Progenitor cell of endocrine pancreas (in vitro differentiated cells): ENCODE measurements around the gene BNC2. TPM values are rescaled to one million over a fixed set of nuclear protein-coding genes. Genes with fewer than 3 reads are reported as not detected.

Source experiments
- DNase-seq: peaks from one replicate; pipeline ENCODE4 v3.0.0; 2021; ENCODE audit warnings: low spot score; ENCODE audit not compliant: unreplicated experiment
- H3K27ac Mint-ChIP-seq: 2 replicates; pipeline ENCODE4 v1.8.0; 2021; ENCODE audit warnings: mild to moderate bottlenecking, moderate library complexity, mixed read lengths
- H3K27me3 Mint-ChIP-seq: 2 replicates; pipeline ENCODE4 v1.8.0; 2021; ENCODE audit warnings: mixed read lengths
- H3K36me3 Mint-ChIP-seq: 2 replicates; pipeline ENCODE4 v1.8.0; 2022; ENCODE audit warnings: mixed read lengths; ENCODE audit not compliant: insufficient read depth
- H3K4me1 Mint-ChIP-seq: 2 replicates; pipeline ENCODE4 v1.8.0; 2021; ENCODE audit warnings: low read depth, mixed read lengths
- H3K4me3 Mint-ChIP-seq: 2 replicates; pipeline ENCODE4 v1.8.0; 2021; ENCODE audit warnings: low read depth, mild to moderate bottlenecking, moderate library complexity, mixed read lengths
- H3K9me3 Mint-ChIP-seq: 2 replicates; pipeline ENCODE4 v1.8.0; 2021; ENCODE audit warnings: low read depth, mixed read lengths
- total RNA-seq: library from RNA; stranded (reverse); gene quantifications from 2 replicates; pipeline ENCODE4 v1.2.1, GENCODE V29; 2021
- TF ChIP-seq, protein P1 (sequence below): fragments of 200-600 bp; sonication (generic); IDR thresholded peaks from one replicate; pipeline ENCODE4 v1.5.0; 2021; ENCODE audit warnings: antibody characterized with exemption, mild to moderate bottlenecking; ENCODE audit not compliant: unreplicated experiment

BNC2 gene
- total RNA-seq, 1 donor from 2014 or later: 1.0 TPM

DNA sequence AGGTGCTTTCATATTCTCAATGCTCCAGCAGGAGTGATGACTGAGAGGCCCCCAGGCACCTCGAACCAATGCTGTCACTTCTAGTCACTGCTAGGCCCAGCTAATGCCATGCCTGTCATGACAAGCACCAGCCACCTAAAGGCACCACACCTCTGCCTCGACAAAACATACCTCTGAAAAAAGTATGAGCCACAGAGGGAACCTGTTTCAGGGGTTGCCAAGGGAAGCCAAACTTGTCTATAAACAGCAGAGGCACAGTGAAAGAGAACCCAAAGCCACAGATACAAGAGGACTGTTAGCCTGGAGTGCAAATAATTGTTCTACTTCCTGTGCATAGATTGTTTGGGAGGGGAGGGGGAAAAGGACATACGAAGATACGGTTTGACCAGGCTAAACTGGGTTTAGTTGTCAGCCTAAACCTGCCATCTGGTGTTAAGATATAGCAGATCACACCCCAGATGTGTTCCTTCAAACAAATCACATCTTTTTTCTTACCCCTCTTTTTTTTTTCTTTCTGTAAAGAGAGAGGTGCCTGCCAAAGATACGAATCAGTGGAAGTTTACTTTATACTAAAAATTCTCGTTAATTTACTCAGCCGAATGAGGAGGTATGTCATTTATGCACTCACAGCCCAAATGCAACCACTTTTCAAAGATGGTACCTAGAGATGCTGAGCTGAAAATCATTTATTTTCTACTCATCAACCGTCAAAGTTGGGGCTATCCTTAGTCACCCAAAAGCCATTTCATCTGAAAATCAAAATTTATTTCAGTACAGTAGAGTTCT is 45.7 kb downstream of the BNC2 start:
- TF ChIP-seq, protein P1, sequence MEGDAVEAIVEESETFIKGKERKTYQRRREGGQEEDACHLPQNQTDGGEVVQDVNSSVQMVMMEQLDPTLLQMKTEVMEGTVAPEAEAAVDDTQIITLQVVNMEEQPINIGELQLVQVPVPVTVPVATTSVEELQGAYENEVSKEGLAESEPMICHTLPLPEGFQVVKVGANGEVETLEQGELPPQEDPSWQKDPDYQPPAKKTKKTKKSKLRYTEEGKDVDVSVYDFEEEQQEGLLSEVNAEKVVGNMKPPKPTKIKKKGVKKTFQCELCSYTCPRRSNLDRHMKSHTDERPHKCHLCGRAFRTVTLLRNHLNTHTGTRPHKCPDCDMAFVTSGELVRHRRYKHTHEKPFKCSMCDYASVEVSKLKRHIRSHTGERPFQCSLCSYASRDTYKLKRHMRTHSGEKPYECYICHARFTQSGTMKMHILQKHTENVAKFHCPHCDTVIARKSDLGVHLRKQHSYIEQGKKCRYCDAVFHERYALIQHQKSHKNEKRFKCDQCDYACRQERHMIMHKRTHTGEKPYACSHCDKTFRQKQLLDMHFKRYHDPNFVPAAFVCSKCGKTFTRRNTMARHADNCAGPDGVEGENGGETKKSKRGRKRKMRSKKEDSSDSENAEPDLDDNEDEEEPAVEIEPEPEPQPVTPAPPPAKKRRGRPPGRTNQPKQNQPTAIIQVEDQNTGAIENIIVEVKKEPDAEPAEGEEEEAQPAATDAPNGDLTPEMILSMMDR: no peak
- Mint-ChIP-seq H3K9me3 (no peaks in the 10 kb centered on the region), H3K27me3 (peaks cover 25% of the 10 kb centered on the region), H3K27ac (no peak overlapping the region), H3K36me3 (no peaks in the 10 kb centered on the region), H3K4me3 (no peak overlapping the region), H3K4me1 (peaks cover 11% of the 10 kb centered on the region)
- no peak for DNase-seq

GRCh38 chr9:16823906-16824305 is 46.6 kb downstream of the BNC2 start:
- TF ChIP-seq, protein P1: no peak
- peaks cover 7% of the 10 kb centered on the region for H3K4me1 Mint-ChIP-seq
- H3K9me3 Mint-ChIP-seq: no peaks in the 10 kb centered on the region
- no peak for DNase-seq
- no peak overlapping the region for H3K27ac Mint-ChIP-seq
- no peaks in the 10 kb centered on the region for H3K36me3 Mint-ChIP-seq
- no peak overlapping the region for H3K4me3 Mint-ChIP-seq
- H3K27me3 Mint-ChIP-seq: peaks cover 25% of the 10 kb centered on the region

- TF ChIP-seq, protein P1: no peak
- no peak overlapping the region for H3K4me3 Mint-ChIP-seq
- DNase-seq: no peak
- H3K9me3 Mint-ChIP-seq: no peaks in the 10 kb centered on the region
- H3K27me3 Mint-ChIP-seq: peaks cover 24% of the 10 kb centered on the region
- no peak overlapping the region for H3K27ac Mint-ChIP-seq
- no peaks in the 10 kb centered on the region for H3K36me3 Mint-ChIP-seq
- peaks cover 2% of the 10 kb centered on the region for H3K4me1 Mint-ChIP-seq
These were observed 49.1 kb downstream of the BNC2 start for GRCh38 chr9:16821344-16821743.

DNA sequence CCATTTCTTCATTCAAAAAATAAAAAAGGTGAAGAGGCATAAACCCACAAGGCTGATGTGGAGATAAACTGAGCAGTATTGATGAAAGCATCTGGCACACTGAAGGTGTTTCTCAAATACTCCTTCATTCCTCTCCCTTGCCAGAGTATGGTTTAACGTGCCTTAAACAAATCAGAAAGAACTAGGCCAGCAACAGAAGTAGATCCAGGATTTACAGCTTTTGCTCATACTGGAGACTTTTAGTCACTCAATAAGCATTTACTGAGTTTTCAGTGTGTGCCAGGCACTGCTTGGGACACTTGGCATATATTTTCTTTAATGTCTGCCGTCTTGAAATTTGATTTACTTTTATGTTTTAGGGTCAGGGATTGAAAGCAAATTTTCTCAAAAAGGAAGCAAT is 53.0 kb downstream of the BNC2 start:
- no peak overlapping the region for H3K4me3 Mint-ChIP-seq
- no peaks in the 10 kb centered on the region for H3K9me3 Mint-ChIP-seq
- no peak for DNase-seq
- TF ChIP-seq, protein P1: no peak
- peaks cover 9% of the 10 kb centered on the region for H3K4me1 Mint-ChIP-seq
- no peak overlapping the region for H3K27ac Mint-ChIP-seq
- H3K27me3 Mint-ChIP-seq: peaks cover 9% of the 10 kb centered on the region
- H3K36me3 Mint-ChIP-seq: no peaks in the 10 kb centered on the region

DNA sequence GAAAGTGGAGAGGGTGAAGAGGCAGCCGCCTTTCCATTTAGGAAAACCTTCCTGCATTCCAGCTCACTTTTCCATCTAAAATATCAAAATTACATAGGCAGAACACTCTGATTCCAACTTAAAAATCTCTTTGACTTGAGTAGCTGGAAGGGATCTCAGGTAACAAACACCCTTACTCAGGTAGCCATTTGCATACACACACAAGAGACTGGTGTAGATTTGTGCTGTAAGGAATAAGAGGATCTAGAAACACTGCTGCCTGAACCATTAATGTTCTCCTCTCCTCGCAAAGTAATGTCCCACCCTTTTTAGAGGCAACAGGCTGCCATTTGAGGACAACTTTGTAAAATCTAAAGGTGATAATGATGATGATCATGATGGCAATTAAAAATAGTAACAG is 53.5 kb downstream of the BNC2 start:
- Mint-ChIP-seq H3K4me3 (no peak overlapping the region), H3K36me3 (no peaks in the 10 kb centered on the region), H3K27ac (no peak overlapping the region), H3K9me3 (no peaks in the 10 kb centered on the region), H3K4me1 (peaks cover 9% of the 10 kb centered on the region), H3K27me3 (peaks cover 13% of the 10 kb centered on the region)
- TF ChIP-seq, protein P1: no peak
- no peak for DNase-seq
